ENCODE measurements around the gene TMEM135.

GRCh38 chr11:87299041-87299481 is 261.3 kb downstream of the TMEM135 start:
- TF ChIP-seq FOXP2 (optimal IDR thresholded peaks at IDR 0.05; ENCODE audit: borderline replicate concordance, extremely low read depth, extremely low read length, insufficient read depth) (no peak), TAF1 (IDR thresholded peaks at IDR 0.05; ENCODE audit: borderline replicate concordance, insufficient read depth, low read length) (no peak)

Data from PFSK-1 (cell line).